ENCODE results near the gene ALDH16A1. TPM values are rescaled to one million over a fixed set of nuclear protein-coding genes. Genes with fewer than 3 reads are reported as not detected.

The ALDH16A1 gene
- total RNA-seq, 4 donors from 2014 or later: 35.4 to 80.4 (median 50.3) TPM

DNA sequence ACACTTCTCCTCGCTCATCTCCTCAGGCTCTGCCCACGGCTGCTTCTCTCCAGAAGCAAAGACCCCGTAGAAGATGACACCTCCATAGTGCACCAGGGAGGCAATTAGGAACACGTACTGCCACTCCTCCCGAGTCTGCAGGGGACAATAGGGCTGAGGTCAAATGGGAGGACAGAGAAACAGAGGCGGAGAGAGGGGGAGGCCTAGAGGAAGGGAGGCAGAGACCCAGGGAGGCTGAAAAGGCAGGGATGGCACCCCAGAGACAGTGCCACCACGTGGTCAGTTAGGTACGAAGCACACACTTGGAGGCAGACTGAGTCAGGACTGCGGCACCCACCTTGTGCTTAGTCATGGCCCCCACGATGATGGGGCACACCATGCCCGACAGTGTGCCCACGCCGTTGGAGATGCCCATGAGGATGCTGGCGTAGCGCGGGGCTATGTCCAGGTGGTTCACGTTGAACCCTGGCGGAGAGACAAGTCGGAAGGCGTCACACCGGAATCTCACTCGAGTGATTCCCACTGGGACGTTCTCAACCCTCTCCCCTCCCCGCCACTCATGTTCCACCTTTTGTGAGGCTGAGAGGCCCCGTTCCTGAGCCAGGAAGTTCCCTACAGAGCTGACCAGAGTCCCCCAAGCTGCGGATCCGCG, 22.2 kb upstream of the ALDH16A1 start:
- TF ChIP-seq, protein P1, sequence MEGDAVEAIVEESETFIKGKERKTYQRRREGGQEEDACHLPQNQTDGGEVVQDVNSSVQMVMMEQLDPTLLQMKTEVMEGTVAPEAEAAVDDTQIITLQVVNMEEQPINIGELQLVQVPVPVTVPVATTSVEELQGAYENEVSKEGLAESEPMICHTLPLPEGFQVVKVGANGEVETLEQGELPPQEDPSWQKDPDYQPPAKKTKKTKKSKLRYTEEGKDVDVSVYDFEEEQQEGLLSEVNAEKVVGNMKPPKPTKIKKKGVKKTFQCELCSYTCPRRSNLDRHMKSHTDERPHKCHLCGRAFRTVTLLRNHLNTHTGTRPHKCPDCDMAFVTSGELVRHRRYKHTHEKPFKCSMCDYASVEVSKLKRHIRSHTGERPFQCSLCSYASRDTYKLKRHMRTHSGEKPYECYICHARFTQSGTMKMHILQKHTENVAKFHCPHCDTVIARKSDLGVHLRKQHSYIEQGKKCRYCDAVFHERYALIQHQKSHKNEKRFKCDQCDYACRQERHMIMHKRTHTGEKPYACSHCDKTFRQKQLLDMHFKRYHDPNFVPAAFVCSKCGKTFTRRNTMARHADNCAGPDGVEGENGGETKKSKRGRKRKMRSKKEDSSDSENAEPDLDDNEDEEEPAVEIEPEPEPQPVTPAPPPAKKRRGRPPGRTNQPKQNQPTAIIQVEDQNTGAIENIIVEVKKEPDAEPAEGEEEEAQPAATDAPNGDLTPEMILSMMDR (IDR thresholded peaks at IDR 0.05; ENCODE audit: low read depth): no peak

DNA sequence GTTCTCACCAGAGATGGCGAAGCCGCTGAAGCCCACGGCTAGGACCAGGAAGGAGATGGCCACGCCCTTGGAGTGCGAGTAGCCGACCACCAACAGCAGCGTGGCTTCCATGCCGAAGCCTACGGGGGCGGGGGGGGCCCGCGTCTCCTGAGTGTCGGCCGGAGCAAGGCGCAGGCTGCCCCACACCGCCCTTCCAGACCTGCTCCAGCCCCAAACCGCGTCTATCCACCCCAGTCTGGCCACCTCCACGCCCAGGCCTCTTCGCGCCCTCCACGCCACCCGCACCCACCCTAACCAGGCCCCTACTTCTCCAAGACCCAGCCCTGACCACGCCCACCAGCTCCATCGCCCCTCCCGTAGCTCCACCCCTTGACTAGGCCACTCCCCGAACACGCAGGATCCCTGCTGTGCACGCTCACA, 21.7 kb upstream of the ALDH16A1 start:
- TF ChIP-seq, protein P1 (IDR thresholded peaks at IDR 0.05; ENCODE audit: low read depth): no peak

DNA sequence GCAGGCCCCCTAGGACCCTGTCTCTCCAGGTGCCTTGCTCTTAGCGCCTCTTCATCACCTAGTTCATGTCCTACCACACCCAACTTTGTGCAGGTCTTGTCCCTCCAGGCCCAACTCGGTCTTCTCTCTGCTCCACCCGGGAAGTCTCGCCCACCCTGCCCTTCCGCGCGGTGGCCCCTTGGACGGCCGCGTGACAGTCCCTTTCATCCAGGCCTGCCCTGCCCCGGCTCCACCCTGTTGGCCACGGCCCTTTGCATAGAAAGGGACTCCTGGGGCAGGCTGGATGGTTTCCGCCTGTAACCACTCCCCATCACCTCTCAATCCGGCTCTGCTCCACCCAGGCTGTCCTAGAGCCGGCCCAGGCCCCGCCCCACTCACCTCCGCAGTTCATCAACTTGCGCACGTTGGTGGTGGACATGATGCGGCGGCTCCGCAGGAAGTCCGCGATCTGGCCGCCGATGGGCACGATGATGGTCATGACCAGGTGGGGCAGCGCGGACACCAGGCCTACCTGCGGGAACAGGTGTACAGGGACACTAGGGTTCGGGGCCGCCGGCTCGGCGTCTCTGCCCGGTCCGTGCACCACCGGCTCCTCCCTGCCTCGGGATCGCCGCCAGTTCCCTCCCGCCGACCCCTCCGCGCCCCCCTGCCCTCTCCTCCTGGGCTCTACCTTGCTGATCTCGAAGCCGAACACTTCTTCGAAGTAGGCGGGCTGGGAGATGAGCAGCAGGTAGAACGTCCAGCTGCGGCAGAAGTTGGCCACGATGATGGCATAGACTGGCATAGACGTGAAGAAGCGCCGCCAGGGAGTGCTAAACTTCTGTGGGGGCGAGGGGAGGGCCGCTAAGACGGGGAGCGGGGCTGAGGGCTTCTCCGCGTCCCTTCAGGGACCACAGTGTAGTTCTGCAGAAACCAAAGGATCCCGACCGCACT, 20.6 kb upstream of the ALDH16A1 start:
- TF ChIP-seq, protein P1 (IDR thresholded peaks at IDR 0.05; ENCODE audit: low read depth): no peak

DNA sequence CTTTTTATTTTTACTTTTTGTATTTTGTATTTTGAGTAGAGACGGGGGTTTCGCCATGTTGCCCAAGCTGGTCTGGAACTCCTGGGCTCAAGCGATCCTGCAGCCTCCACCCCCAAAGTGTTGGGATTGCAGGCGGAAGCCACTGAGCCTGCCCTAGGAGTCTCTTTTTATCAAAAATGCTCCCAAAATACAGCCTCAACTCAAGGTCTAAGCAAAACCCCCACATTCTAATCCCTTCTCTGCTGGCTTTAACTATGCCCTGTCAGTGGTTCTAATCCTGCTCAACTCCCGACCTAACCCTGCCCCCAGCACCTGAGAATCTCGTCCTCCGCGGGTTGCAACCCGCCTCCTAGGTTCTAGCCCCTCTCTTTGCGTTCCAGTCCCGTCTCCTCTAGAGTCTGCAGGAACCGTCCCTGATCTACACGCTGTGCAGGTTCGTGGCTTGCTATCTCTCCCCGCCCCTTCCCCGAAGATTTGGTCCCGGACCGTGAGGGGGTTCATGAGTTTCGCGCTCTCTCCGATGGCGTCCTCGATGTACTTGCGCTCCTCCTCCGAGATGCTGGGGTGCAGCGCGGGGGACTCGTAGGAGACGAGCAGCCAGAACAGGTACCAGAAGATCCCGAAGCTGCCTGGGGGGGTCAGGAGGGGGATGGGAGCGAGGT, 19.7 kb upstream of the ALDH16A1 start:
- TF ChIP-seq, protein P1 (IDR thresholded peaks at IDR 0.05; ENCODE audit: low read depth): no peak

DNA sequence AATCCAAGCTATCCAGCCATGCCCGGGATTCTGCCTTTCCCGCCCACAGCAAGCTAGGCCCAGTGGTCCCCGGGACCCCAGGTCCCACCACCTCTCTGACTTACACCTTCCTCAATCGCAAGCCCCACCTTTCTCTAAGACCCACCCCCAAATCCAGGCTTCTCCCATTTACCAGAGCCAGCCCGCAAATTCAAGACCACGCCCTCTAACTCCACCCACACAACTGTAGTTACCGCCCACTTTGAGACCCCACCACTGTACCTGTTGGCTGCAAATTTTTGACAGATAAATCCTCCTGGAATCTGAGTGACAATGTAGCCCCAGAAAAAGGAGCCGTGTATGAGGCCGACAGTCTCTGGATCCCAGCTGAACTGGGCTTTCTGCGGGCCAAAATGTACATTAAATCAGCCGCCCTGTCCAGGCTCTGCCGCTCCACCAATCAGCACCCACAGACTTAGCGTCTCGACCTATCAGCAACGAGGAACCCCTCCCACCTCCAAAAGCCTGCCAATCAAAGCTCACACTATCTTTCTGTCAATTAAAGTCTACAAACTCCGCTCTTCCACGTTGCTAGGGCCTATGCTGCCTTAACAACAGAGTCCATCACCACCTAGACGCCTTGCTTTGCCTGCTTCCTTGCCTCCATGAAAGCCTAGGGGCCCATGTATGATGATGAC, 18.0 kb upstream of the ALDH16A1 start:
- TF ChIP-seq, protein P1 (IDR thresholded peaks at IDR 0.05; ENCODE audit: low read depth): no peak

DNA sequence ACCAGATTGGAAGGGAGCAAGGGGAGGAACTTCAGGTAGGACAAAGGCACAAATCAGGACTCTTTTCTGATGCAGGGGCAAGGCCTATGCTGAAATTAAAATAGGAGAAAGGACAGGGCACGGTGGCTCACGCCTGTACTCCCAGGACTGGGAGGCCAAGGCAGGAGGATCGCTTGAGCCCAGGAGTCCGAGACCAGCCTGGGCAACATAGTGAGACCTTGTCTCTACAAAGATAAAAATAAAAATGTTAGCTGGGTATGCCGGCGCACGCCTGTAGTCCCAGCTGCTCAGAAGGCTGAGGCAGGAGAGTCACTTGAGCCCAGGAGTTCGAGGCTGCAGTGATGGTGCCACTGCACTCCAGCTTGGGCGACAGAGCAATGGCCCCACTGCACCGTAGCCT, 17.4 kb upstream of the ALDH16A1 start:
- TF ChIP-seq, protein P1 (IDR thresholded peaks at IDR 0.05; ENCODE audit: low read depth): no peak
